ENCODE results near the gene KCNH8. TPM values are rescaled to one million over a fixed set of nuclear protein-coding genes. Genes with fewer than 3 reads are reported as not detected.
"Not testable (repeated sequence)": the region's sequence is repeated elsewhere in the genome, so short reads cannot be mapped to it uniquely, and the experiment has no call there.

Gene KCNH8
- not detected for total RNA-seq

DNA sequence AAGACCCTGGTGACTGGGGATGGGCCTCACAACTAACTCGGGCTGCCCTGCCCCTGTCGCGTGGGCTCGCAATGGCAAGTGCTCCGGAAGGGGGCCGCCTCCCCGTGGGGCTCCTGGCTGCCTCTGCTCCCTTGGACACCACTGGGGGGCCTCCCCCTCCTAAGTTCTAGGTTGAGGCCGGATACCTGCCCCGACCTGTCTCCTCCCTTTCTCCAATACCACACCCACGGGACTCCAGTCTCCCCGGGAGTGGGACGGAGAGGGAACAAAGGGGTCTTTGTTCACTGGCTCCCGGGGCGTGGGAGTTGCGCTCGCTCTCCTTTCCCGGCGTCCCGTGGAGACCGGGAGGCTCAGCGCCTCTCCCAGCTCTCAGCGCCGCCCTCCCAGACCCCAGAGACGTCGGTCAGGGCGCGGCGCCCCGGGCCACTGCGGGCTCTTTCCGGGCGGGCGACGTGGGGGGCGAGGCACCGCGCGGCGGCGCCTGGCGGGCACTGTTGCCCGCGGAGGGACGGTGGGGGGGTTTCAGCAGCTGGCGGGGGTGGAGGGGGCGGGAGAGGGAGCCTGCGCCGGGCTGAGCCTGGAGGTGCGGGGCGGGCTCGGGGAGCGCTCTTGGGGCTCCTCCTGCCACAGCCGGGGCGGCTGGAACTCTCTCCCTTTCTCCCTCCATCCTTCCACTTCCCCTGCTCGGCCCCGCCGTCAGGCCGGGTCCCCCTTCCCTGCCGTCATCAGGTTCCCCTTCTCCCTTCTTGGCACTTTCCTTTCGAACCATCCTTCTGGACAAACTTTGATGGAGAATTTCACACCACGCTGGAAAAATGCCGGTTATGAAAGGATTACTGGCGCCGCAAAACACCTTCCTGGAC, at the start of gene KCNH8:
Gene KCNH8 (plus strand): TSS at position 606 of the 863 bp plus-strand sequence. CDS start 210 bp downstream, at position 816.
- DNase-seq (ENCODE audit: low spot score in 2 of 2) (peak in 1 of 2 donors; percentile 5), ATAC-seq (peak; percentile 16 to 43)
- Mint-ChIP-seq H3K27ac (peak within 1 kb of the TSS; percentile 62 to 63), H3K36me3 (peaks cover 15% of the 10 kb centered on the region in 2 donors), H3K9me3 (no peaks in the 10 kb centered on the region)

DNA sequence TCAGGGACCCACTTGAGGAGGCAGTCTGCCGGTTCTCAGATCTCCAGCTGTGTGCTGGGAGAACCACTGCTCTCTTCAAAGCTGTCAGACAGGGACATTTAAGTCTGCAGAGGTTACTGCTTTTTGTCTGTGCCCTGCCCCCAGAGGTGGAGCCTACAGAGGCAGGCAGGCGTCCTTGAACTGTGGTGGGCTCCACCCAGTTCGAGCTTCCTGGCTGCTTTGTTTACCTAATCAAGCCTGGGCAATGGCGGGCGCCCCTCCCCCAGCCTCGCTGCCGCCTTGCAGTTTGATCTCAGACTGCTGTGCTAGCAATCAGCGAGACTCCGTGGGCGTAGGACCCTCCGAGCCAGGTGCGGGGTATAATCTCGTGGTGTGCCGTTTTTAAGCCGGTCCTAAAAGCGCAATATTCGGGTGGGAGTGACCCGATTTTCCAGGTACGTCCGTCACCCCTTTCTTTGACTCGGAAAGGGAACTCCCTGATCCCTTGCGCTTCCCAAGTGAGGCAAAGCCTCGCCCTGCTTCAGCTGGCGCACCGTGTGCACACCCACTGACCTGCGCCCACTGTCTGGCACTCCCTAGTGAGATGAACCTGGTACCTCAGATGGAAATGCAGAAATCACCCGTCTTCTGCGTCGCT, 45.5 kb upstream of the KCNH8 start:
- not testable (repeated sequence) for H3K36me3 Mint-ChIP-seq; ATAC-seq; H3K27ac Mint-ChIP-seq; DNase-seq (ENCODE audit: low spot score in 2 of 2); H3K9me3 Mint-ChIP-seq

DNA sequence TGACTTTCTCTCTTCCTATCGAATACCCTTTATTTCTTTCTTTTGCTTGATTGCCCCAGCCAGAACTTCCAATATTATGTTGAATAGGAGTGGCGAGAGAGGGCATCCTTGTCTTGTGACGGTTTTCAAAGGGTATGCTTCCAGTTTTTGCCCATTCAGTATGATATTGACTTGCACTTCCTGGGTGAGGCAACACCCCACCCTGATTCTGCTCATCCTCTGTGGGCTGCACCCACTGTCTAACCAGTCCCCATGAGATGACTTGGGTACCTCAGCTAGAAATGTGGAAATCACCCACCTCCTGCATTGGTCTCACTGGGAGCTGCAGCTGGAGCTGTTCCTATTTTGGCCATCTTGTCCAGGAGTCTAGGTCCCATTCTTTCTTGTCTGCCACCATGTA, 44.8 kb upstream of the KCNH8 start:
- DNase-seq (ENCODE audit: low spot score in 2 of 2) = no peak
- Mint-ChIP-seq H3K9me3 (no peaks in the 10 kb centered on the region), H3K27ac (no peak overlapping the region), H3K36me3 (peaks cover 0 to 6% of the 10 kb centered on the region in 2 donors)
- ATAC-seq = no peak

DNA sequence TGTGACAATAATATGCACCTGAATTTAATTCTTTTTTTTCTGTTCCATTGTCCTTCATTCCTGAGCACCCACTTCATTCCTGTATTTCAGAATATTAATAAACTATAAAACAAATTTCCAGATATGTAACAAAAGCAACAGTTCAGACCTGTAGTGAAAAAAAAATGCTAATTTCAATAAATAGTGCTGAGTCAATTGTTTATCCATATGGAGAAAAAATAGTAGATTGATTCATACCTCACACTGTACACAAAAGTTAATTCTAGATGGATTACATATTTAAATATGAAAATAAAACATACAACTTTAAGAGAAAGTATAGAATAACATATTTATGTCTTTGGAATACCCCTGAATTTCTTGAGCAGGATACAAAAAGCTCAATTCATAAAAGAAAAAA, 43.9 kb upstream of the KCNH8 start:
- DNase-seq (ENCODE audit: low spot score in 2 of 2) (no peak), ATAC-seq (no peak)
- H3K9me3 Mint-ChIP-seq = no peaks in the 10 kb centered on the region
- H3K36me3 Mint-ChIP-seq = peaks cover 0 to 6% of the 10 kb centered on the region in 2 donors
- no peak overlapping the region for H3K27ac Mint-ChIP-seq

DNA sequence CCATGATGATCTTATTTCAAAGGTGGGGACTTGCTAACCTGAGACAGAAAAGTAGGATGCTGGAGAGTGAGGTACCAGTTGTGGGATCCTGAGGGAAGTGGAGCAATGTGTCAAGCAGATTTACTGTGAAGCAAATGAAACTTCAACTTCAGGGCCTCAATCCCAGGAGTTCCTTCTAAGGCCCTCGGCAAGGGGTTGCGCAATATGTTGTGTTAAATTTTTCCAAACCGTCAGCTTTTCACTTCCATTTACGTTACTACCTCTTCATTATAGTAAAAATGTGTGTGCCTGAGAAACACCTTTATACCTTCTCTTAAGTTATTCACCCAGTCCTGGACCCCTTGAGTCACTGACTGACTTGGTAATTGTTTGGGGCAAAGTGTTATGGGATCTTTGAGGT, 42.5 kb upstream of the KCNH8 start:
- Mint-ChIP-seq H3K36me3 (peaks cover 0 to 6% of the 10 kb centered on the region in 2 donors), H3K27ac (no peak overlapping the region), H3K9me3 (no peaks in the 10 kb centered on the region)
- ATAC-seq (no peak), DNase-seq (ENCODE audit: low spot score in 2 of 2) (no peak)

DNA sequence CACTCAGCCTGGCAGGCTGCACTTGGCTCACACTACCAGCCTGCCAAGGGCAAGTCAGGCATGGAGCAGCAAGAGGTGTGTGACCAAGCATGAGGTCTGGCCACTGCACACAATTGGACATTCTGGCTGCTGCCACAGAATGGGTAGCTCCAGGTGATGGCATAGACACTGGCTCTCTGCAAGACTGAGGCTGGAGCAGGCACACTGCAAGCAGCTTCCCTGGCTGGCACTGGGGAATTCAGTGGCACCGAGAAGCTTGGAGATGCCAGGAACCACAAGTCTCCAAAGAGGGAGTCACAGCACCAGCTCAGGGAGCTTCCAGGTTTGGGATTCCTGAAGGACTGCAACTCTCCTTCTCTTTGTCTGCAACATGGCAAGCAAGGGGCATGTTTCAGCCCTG, 42.0 kb upstream of the KCNH8 start:
- no peaks in the 10 kb centered on the region for H3K9me3 Mint-ChIP-seq
- no peak for DNase-seq (ENCODE audit: low spot score in 2 of 2)
- H3K27ac Mint-ChIP-seq = no peak overlapping the region

DNA sequence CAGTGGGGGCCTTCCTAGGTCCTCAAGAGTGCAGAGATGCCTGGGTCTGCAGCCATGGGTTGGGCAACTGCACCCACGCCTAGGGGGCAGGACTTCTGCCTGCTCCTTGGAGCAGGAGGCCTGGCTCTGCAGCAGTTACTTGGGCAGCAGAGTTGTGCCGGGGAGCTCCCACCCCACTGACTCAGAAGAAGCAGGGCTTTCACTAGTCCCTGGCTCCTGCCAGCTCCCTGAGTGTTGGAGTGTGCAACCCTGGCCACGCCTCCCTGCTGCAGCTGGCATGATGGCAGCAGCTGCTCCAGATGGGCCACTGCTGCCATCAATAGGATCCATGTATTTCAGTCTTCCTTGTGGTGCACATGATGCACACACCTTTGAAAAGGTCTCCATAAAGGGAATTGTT, 40.6 kb upstream of the KCNH8 start:
- DNase-seq (ENCODE audit: low spot score in 2 of 2) (no peak), ATAC-seq (no peak)
- no peak overlapping the region for H3K27ac Mint-ChIP-seq
- H3K9me3 Mint-ChIP-seq = no peaks in the 10 kb centered on the region
- peaks cover 0 to 6% of the 10 kb centered on the region in 2 donors for H3K36me3 Mint-ChIP-seq

More for the DNA sequence above, 42.0 kb upstream of the KCNH8 start:
- no peak for ATAC-seq
- peaks cover 0 to 6% of the 10 kb centered on the region in 2 donors for H3K36me3 Mint-ChIP-seq

DNA sequence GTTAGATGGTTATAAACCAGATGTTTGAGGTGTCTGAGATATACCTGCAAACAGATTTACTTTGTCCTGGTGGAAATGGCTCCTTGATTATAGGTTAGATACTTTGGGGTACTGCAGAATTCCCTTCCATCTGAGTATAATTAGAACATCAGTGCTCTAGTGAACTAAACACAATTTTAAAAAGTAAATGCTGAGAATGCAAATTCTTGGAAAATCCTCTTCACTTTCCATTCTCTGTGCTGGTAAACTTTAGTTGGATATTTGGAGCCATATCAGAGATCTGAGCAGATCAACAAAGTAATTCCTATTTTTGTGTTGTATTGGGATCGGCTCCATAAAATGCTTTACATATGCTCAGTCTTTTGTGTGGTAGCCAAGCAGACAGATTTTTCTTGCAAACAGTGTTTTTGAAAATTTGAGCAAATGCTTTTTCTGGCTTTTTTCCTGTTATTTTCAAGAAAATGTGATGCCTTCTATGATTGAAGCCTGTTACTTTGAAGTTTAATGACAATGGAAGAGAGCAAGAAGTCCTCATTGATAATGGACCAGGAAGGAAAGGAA, 37.9 kb upstream of the KCNH8 start:
- Mint-ChIP-seq H3K27ac (no peak overlapping the region), H3K36me3 (no peaks in the 10 kb centered on the region), H3K9me3 (no peaks in the 10 kb centered on the region)
- DNase-seq (ENCODE audit: low spot score in 2 of 2) = no peak
- ATAC-seq = no peak

DNA sequence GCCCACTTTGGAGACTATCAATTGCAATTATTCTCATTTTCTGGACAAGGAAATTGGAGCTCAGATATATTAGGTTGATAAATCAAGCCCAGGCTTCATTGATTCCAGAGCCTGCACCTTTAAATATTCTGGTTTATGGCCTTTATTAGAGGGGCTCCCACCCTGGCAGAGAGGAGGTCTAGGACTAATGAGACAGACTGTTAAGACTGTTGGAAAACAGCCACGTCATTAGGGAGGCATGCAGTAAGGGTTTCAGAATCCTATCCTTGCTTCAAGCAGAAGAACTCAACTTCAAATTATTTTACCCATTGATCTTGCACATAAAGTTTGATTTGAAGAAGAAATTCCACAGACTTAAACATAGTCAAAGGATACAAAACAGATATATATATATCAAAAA, 33.8 kb upstream of the KCNH8 start:
- ATAC-seq = no peak
- H3K36me3 Mint-ChIP-seq = peaks cover 0 to 4% of the 10 kb centered on the region in 2 donors
- H3K27ac Mint-ChIP-seq = no peak overlapping the region
- no peak for DNase-seq (ENCODE audit: low spot score in 2 of 2)
- peaks cover 3 to 6% of the 10 kb centered on the region in 2 donors for H3K9me3 Mint-ChIP-seq

DNA sequence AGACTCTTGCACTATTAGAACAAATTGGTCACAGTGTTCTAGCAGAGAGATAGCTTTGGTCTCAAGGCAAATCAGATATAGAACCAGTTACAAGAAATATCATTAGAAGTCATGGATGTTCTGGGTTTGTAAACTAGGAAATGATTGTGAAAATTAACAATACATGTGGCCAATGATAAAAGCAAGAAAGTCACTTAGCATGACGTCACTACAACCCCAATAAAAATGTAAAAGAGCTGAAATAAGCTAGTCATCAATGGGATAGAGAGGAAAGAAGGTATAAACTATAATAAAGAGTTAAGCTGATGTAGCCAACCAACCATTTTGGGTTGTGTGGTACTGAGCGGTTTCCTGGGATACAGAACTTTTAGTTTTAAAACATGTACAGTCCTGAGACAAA, 32.1 kb upstream of the KCNH8 start:
- peaks cover 3 to 6% of the 10 kb centered on the region in 2 donors for H3K9me3 Mint-ChIP-seq
- H3K36me3 Mint-ChIP-seq = peaks cover 0 to 4% of the 10 kb centered on the region in 2 donors
- no peak overlapping the region for H3K27ac Mint-ChIP-seq
- ATAC-seq (no peak), DNase-seq (ENCODE audit: low spot score in 2 of 2) (no peak)

DNA sequence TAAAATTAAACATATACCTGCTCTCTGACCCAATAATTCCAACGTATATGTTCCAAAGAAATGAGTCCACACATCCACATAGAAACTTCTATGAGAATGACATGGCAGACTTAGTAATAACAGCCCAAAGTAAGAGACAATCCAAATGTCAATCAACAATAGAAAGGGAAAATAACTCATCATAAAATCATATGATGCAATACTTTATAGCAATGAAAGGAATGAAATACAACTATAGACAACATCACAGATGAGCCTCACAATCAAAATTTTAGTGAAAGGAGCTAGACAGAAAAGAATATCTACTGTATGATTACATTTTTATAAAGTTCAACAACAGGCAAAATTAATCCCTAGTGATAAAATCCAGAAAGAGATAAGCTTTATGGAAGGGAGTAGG, 23.6 kb upstream of the KCNH8 start:
- H3K27ac Mint-ChIP-seq = no peak overlapping the region
- ATAC-seq = no peak
- no peaks in the 10 kb centered on the region for H3K36me3 Mint-ChIP-seq
- H3K9me3 Mint-ChIP-seq = no peaks in the 10 kb centered on the region
- no peak for DNase-seq (ENCODE audit: low spot score in 2 of 2)

DNA sequence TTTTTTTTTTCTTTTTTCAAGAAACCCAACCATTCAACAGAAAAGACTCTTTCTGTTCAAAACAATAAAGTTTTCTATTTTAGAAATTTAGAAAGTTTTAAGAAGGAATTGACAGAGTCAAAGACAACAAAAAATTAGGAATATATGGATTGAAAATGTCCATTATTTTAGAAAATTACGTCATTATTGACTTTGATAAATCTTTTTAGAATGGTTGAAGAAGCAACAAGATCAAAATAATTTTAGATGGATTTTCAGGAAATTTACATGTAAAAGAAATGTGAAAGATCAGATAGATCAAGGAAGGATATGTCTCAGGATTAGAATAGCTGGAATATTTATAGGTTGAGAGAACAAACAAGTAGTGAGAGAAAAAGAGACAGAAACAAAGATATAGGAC, 8.4 kb upstream of the KCNH8 start:
- ATAC-seq = no peak
- Mint-ChIP-seq H3K9me3 (no peaks in the 10 kb centered on the region), H3K36me3 (no peaks in the 10 kb centered on the region), H3K27ac (no peak overlapping the region)
- no peak for DNase-seq (ENCODE audit: low spot score in 2 of 2)

DNA sequence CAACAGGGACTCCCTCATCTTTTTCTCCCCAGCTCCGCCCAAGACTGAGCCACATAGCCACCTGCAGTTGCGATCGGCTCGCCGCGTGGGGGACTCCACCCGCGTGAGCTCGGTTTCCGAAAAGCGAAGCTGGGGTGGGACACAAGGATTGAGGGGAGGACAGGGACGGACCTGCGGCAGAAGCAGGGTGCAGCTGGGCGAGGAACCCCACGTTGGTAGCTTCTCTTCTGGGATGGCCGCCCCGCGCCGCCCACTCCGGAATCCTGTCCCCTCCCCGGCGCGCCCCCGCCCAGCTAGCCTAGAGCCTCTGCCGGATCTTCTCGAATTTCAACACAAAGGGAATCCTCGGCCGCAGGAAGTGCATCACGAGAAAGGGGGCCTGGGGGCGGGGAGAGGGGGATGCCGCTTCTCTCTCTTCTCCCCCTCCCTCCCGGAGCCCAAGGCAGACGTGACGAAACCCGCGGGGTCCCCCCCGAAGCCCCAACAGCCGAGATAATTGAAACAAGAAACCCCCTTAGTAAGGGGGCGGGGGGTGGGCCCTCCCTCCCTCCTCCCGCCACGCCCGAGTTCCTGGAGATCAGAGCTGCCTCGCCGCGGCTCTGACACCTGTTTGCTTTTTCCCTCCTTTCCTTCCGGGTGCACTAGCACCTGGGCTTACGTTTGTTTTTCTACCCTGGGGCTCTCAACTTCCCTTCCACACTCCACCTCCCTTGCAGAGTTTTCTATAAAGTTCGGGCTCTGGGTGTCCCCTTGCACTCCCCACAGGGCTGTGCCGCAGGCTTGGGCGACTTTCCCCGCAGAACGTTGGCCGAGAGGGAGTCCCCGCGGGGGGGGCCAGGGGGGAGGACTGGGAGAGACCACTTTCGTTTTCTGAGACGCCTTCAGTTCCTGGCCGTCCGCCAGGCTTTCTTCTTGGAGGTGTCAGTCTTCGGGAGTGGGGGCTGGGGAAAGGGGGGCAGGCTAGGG, 1.3 kb upstream of the KCNH8 start:
- Mint-ChIP-seq H3K36me3 (peaks cover 15% of the 10 kb centered on the region in 2 donors), H3K27ac (peak overlapping the region; percentile 62 to 63), H3K9me3 (no peaks in the 10 kb centered on the region)
- ATAC-seq (peak; percentile 70 to 78), DNase-seq (ENCODE audit: low spot score in 2 of 2) (peak; percentile 54 to 73)

DNA sequence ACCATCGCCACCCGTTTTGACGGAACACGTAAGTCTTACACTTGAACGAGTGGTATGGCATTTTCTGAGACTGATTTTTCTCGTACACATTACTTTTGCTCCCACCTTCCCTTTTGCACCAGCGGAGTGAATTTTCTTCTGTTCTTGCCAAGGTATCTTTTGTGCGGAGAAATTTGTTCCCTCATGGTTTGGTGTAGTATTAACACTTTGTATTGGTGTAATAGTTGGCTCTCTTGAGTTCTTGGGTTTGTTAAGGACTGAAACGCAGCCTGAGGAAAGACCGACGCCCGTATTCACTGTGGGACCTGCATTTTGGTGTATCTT, 420 bp downstream of the KCNH8 start:
- no peak for DNase-seq (ENCODE audit: low spot score in 2 of 2)
- no peaks in the 10 kb centered on the region for H3K9me3 Mint-ChIP-seq
- no peak for ATAC-seq
- H3K27ac Mint-ChIP-seq = peak overlapping the region in 1 of 2 donors; percentile 1
- peaks cover 15% of the 10 kb centered on the region in 2 donors for H3K36me3 Mint-ChIP-seq

DNA sequence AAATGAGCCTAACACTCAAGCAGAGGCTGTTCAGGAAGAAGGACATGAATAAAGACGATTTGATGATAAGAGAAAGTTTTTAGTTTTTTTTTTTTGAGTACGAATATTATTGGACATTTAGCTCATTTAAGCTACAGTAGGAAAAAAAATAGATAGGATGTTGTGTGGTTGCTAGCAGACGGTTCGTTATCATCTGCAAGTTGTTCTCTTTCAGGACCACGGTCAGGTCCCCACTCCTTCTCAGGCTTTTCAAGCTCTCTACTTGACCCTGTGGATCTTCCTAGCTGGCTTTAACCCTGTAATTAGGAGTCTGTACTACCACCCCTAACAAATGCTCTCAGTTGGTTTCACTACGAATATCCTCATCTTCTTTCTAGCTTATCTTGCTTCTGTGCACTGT, 1.1 kb downstream of the KCNH8 start:
- Mint-ChIP-seq H3K36me3 (peaks cover 15% of the 10 kb centered on the region in 2 donors), H3K9me3 (no peaks in the 10 kb centered on the region), H3K27ac (no peak overlapping the region)
- DNase-seq (ENCODE audit: low spot score in 2 of 2) (peak in 1 of 2 donors; percentile 17), ATAC-seq (no peak)

DNA sequence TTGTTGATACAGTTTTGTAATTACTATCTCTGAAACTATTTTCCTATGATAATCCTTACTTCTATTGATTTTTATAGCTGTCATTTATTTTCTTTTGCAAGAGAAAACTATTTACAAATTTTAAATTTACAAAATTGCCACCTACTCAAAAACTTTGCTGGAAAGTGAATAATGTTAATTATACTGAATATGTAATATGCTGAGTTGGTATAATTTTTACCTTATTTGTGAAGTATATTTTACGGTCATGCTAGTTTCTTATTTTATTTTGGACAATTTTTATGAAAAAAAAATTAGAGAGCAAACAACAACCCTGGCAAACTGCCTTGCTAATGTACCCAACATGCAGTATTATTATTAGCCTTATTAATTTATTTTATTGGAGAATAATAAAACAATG, 2.9 kb downstream of the KCNH8 start:
- Mint-ChIP-seq H3K27ac (no peak overlapping the region), H3K36me3 (peaks cover 8% of the 10 kb centered on the region in 2 donors), H3K9me3 (no peaks in the 10 kb centered on the region)
- ATAC-seq (no peak), DNase-seq (ENCODE audit: low spot score in 2 of 2) (no peak)

All from activated naive CD4-positive, alpha-beta T cell treated with anti-CD3 and anti-CD28 coated beads, Interleukin-2, amount 50 U/mL, for 72 hours (primary cell).